LNCaP clone FGC (cell line): ENCODE measurements around the gene ZNF469.

ENCODE experiments used
- DNase-seq: peaks from one replicate; pipeline ENCODE4 v3.0.0-alpha.2; 2011; ENCODE audit warnings: low read depth
- H3K4me3 ChIP-seq: 2 replicates; pipeline ENCODE4 v1.5.1; 2011; ENCODE audit warnings: mild to moderate bottlenecking, low read depth, low read length, control low read depth
- CTCF ChIP-seq: IDR thresholded peaks from 2 replicates; pipeline ENCODE4 v1.5.1; 2012; ENCODE audit warnings: mild to moderate bottlenecking; ENCODE audit not compliant: control insufficient read depth, insufficient read depth; ENCODE audit errors: extremely low read depth

The ZNF469 gene

GRCh38 chr16:88402551-88403240 lies 19.9 kb downstream of the ZNF469 start:
- H3K4me3 ChIP-seq, result no peak overlapping the region
- no peak for DNase-seq
- no peak for TF ChIP-seq CTCF

- H3K4me3 ChIP-seq, result no peak overlapping the region
- no peak for DNase-seq
- no peak for TF ChIP-seq CTCF
Observed at GRCh38 chr16:88403794-88404581, 21.2 kb downstream of the ZNF469 start.

- no peak for DNase-seq
- TF ChIP-seq CTCF, result no peak
- H3K4me3 ChIP-seq, result no peak overlapping the region
Observed at GRCh38 chr16:88404769-88405168, 22.0 kb downstream of the ZNF469 start.

DNA sequence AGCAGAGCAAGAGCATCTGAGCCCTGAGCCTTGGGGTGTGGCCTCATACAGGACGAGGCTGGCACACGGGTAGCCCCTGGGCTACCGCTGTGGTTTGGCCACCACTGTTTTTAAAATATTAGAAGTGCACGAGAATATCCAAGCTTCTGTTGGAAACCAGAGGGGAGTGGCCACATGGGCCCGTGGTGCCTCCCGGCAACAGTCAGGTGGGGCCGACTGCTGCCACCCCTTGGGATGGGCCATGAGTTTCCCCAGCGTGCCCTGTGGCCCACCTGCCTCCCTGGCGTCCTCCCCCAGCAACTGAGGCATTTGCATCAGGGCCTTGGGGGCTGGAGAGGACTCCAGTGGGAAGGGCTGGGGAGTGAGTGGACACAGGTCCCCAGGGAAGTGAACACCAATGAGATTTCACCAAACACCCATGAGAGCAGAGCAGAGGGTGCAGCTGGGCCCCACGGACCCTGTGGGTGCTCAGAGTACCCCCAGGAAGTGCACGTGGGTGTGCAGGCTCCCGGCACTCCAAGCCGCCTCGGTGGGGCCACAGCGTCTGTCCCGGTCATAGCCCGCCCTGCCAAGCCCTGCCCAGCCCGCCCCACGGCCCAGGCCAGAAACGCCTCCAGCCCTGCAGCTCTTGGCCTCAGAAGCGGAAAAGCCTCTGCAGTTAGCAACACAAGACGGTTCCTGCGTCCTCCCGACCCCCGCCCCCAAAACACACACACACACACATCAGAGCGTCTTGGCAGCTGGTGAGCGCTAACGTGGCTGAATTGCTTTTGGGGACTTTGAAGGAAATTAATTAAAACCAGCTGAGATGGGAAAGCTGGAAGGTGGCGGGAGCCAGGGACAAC lies 22.7 kb downstream of the ZNF469 start:
- H3K4me3 ChIP-seq, result no peak overlapping the region
- no peak for TF ChIP-seq CTCF
- DNase-seq, result no peak

DNA sequence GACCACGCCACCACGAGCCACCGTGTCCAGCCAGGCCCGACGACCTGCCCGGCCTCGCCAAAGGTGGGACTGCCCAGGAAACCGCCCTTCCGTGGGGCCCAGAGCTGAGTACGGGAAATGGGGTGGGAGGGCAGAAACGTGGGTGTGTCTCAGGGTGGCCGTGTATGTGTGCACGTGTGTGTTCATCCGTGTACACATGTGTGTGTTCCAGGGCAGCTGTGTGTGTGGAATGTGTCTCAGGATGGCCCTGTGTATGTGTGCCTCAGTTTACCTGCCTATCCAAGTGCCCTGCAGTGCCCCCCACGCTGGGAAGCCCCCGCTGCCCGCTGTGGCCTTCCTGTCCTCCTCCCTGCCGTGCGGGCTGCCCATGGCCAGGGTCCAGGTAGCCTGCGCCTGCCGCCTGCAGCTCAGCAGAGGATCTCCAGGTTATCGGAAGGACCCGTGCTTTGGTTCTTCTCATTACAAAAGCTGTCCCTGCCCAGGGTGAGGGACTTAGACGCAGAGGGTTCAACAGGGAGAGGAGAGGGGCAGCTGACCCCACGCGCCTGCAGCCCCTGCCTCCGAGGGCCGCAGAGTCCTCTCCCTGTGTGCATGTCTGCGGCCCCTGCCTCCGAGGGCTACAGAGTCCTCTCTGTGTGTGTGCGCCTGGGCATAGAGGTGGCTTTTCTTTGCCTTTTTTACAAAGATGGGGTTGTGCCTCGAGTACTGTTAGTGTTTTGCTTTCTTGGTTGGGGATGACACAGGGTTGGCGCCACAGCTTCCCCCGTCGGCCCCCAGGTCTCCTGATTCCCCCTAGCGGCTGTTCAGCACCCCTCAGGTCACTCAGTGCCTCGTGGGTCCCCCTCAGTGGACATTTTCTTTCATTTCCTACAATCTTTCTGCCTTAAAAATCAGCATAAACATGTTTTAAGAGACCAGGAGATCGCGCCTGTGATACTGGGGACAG lies 23.6 kb downstream of the ZNF469 start:
- no peak for DNase-seq
- 0 out of 2 replicates have a peak, but pooled peaks have one; percentile 18 for TF ChIP-seq CTCF
- H3K4me3 ChIP-seq, result no peak overlapping the region

GRCh38 chr16:88407042-88407420 lies 24.3 kb downstream of the ZNF469 start:
- no peak for TF ChIP-seq CTCF
- no peak for DNase-seq
- no peak overlapping the region for H3K4me3 ChIP-seq
